ENCODE measurements around the gene C11orf98. TPM values are rescaled to one million over a fixed set of nuclear protein-coding genes. Genes with fewer than 3 reads are reported as not detected.

Gene C11orf98
- total and polyA plus RNA-seq, 2 of the 13 experiments (the other 11 are each of a cell fraction or from before 2014, with no cell fraction given) = 30.4 to 91.8 TPM

- TF ChIP-seq, protein P1, sequence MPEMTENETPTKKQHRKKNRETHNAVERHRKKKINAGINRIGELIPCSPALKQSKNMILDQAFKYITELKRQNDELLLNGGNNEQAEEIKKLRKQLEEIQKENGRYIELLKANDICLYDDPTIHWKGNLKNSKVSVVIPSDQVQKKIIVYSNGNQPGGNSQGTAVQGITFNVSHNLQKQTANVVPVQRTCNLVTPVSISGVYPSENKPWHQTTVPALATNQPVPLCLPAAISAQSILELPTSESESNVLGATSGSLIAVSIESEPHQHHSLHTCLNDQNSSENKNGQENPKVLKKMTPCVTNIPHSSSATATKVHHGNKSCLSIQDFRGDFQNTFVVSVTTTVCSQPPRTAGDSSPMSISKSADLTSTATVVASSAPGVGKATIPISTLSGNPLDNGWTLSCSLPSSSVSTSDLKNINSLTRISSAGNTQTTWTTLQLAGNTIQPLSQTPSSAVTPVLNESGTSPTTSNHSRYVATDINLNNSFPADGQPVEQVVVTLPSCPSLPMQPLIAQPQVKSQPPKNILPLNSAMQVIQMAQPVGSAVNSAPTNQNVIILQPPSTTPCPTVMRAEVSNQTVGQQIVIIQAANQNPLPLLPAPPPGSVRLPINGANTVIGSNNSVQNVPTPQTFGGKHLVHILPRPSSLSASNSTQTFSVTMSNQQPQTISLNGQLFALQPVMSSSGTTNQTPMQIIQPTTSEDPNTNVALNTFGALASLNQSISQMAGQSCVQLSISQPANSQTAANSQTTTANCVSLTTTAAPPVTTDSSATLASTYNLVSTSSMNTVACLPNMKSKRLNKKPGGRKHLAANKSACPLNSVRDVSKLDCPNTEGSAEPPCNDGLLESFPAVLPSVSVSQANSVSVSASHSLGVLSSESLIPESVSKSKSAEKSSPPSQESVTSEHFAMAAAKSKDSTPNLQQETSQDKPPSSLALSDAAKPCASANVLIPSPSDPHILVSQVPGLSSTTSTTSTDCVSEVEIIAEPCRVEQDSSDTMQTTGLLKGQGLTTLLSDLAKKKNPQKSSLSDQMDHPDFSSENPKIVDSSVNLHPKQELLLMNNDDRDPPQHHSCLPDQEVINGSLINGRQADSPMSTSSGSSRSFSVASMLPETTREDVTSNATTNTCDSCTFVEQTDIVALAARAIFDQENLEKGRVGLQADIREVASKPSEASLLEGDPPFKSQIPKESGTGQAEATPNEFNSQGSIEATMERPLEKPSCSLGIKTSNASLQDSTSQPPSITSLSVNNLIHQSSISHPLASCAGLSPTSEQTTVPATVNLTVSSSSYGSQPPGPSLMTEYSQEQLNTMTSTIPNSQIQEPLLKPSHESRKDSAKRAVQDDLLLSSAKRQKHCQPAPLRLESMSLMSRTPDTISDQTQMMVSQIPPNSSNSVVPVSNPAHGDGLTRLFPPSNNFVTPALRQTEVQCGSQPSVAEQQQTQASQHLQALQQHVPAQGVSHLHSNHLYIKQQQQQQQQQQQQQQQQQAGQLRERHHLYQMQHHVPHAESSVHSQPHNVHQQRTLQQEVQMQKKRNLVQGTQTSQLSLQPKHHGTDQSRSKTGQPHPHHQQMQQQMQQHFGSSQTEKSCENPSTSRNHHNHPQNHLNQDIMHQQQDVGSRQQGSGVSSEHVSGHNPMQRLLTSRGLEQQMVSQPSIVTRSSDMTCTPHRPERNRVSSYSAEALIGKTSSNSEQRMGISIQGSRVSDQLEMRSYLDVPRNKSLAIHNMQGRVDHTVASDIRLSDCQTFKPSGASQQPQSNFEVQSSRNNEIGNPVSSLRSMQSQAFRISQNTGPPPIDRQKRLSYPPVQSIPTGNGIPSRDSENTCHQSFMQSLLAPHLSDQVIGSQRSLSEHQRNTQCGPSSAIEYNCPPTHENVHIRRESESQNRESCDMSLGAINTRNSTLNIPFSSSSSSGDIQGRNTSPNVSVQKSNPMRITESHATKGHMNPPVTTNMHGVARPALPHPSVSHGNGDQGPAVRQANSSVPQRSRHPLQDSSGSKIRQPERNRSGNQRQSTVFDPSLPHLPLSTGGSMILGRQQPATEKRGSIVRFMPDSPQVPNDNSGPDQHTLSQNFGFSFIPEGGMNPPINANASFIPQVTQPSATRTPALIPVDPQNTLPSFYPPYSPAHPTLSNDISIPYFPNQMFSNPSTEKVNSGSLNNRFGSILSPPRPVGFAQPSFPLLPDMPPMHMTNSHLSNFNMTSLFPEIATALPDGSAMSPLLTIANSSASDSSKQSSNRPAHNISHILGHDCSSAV (CRISPR knock-in tag; IDR thresholded peaks at IDR 0.05; ENCODE audit: borderline replicate concordance) = 0 out of 2 replicates have a peak, but pooled peaks have one; percentile 57
- TF ChIP-seq YY1 (IDR thresholded peaks at IDR 0.05; ENCODE audit: insufficient read depth, insufficient replicate concordance, low read depth, low read length) = peak; percentile 75
- TF ChIP-seq ZBTB1 (CRISPR knock-in tag; IDR thresholded peaks at IDR 0.05; ENCODE audit: borderline replicate concordance) = 0 out of 2 replicates have a peak, but pooled peaks have one; percentile 6
- peak; percentile 35; the same call in 1 of the 2 replicates for TF ChIP-seq SP5 (CRISPR knock-in tag; IDR thresholded peaks at IDR 0.05; ENCODE audit: borderline replicate concordance, low read depth)
- TF ChIP-seq ATF7-NPFF (CRISPR knock-in tag; IDR thresholded peaks at IDR 0.05; ENCODE audit: low read depth) = peak; percentile 75
- peak; percentile 69; the same call in 1 of the 2 replicates for TF ChIP-seq ZNF724P (CRISPR knock-in tag; IDR thresholded peaks at IDR 0.05; ENCODE audit: borderline replicate concordance)
- TF ChIP-seq EZH2 (conservative IDR thresholded peaks at IDR 0.05; ENCODE audit: low read depth, low read length) = no peak
- no peak for TF ChIP-seq POGZ (CRISPR knock-in tag; IDR thresholded peaks at IDR 0.05)
- TF ChIP-seq SIN3A (IDR thresholded peaks at IDR 0.05; ENCODE audit: borderline replicate concordance, low read depth, low read length) = peak; percentile 91; the same call in 1 of the 2 replicates
- TF ChIP-seq ZNF615 (CRISPR knock-in tag; IDR thresholded peaks at IDR 0.05; ENCODE audit: borderline replicate concordance) = no peak
- TF ChIP-seq IRF1 (CRISPR knock-in tag; IDR thresholded peaks at IDR 0.05; ENCODE audit: low read depth) = no peak
- TF ChIP-seq BORCS8-MEF2B (CRISPR knock-in tag; IDR thresholded peaks at IDR 0.05) = peak; percentile 55
- peak; percentile 14; the same call in 1 of the 2 replicates for TF ChIP-seq GPN1 (CRISPR knock-in tag; IDR thresholded peaks at IDR 0.05; ENCODE audit: borderline replicate concordance)
- no peak for TF ChIP-seq MBD4 (IDR thresholded peaks at IDR 0.05; ENCODE audit: borderline replicate concordance, low read length)
- TF ChIP-seq TMF1 (CRISPR knock-in tag; IDR thresholded peaks at IDR 0.05; ENCODE audit: low read depth) = no peak; the same call in 1 of the 2 replicates
- TF ChIP-seq, protein P2, sequence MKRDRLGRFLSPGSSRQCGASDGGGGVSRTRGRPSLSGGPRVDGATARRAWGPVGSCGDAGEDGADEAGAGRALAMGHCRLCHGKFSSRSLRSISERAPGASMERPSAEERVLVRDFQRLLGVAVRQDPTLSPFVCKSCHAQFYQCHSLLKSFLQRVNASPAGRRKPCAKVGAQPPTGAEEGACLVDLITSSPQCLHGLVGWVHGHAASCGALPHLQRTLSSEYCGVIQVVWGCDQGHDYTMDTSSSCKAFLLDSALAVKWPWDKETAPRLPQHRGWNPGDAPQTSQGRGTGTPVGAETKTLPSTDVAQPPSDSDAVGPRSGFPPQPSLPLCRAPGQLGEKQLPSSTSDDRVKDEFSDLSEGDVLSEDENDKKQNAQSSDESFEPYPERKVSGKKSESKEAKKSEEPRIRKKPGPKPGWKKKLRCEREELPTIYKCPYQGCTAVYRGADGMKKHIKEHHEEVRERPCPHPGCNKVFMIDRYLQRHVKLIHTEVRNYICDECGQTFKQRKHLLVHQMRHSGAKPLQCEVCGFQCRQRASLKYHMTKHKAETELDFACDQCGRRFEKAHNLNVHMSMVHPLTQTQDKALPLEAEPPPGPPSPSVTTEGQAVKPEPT (CRISPR knock-in tag; IDR thresholded peaks at IDR 0.05; ENCODE audit: low read depth) = 0 out of 2 replicates have a peak, but pooled peaks have one; percentile 37
- peak; percentile 29; the same call in 1 of the 2 replicates for TF ChIP-seq ZNF160 (CRISPR knock-in tag; IDR thresholded peaks at IDR 0.05)
- TF ChIP-seq, protein P3, sequence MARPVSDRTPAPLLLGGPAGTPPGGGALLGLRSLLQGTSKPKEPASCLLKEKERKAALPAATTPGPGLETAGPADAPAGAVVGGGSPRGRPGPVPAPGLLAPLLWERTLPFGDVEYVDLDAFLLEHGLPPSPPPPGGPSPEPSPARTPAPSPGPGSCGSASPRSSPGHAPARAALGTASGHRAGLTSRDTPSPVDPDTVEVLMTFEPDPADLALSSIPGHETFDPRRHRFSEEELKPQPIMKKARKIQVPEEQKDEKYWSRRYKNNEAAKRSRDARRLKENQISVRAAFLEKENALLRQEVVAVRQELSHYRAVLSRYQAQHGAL (CRISPR knock-in tag; IDR thresholded peaks at IDR 0.05; ENCODE audit: not compliant biosample characterization) = no peak
These were observed at the start of gene C11orf98, which contains the start of gene CSKMT (continued) for GRCh38 chr11:62665075-62665598.

Measured in HepG2 (cell line).